Activated CD4-positive, alpha-beta T cell treated with anti-CD3 and anti-CD28 coated beads for 36 hours (primary cell): Measurements from ENCODE around the gene CEACAM19. TPM values are rescaled to one million over a fixed set of nuclear protein-coding genes. Genes with fewer than 3 reads are reported as not detected.
A peak's percentile ranks its signal among the peaks of the same experiment; 100 is the strongest.

Experiments
- ATAC-seq: fragments of 200-7000 bp; cut with Tn5 transposase; one replicate; pipeline ENCODE4 v1.10.0; 2021; ENCODE audit warnings: mild to moderate bottlenecking, moderate library complexity
- CTCF ChIA-PET: fragments of 350-600 bp; sonication (Branson Sonifier 250); formaldehyde crosslinking; loops from one replicate; lab custom pipeline; 2021; ENCODE audit warnings: antibody characterized with exemption; lab: Charles Lee
- POLR2A ChIA-PET: fragments of 350-600 bp; sonication (Branson Sonifier 250); formaldehyde crosslinking; loops from one replicate; lab custom pipeline; 2021; ENCODE audit warnings: antibody characterized with exemption, inconsistent platforms; lab: Charles Lee
- DNase-seq: peaks from one replicate; pipeline ENCODE4 v3.0.0-alpha.2; 2020
- H3K27ac Mint-ChIP-seq: one replicate; pipeline ENCODE4 v1.8.0; 2021; ENCODE audit warnings: mixed read lengths
- H3K27me3 Mint-ChIP-seq: one replicate; pipeline ENCODE4 v1.8.0; 2021; ENCODE audit warnings: mixed read lengths
- H3K36me3 Mint-ChIP-seq: one replicate; pipeline ENCODE4 v1.8.0; 2021; ENCODE audit warnings: low read depth, mixed read lengths
- H3K4me1 Mint-ChIP-seq: one replicate; pipeline ENCODE4 v1.8.0; 2021; ENCODE audit warnings: mixed read lengths
- H3K4me3 Mint-ChIP-seq: one replicate; pipeline ENCODE4 v1.8.0; 2021; ENCODE audit warnings: mild to moderate bottlenecking, moderate library complexity, mixed read lengths
- H3K9me3 Mint-ChIP-seq: one replicate; pipeline ENCODE4 v1.8.0; 2021; ENCODE audit warnings: low read depth, mixed read lengths
- intact Hi-C, 2 experiments: fragments of 100-400 bp; cut with DNase I in 1 of 2; cut with micrococcal nuclease in 1 of 2; formaldehyde crosslinking; loops; one replicate each; pipeline versions ENCODE4 v1.14.2 to v1.15.1; 2022 to 2024; cut with DNase I, micrococcal nuclease
- microRNA-seq: library from miRNA; unstranded; fragments of <30 nt; microRNA quantifications from one replicate; pipeline ENCODE4 v1.2.0, GENCODE V29; 2021; ENCODE audit warnings: borderline replicate concordance
- total RNA-seq, 2 experiments: library from RNA; stranded (reverse); gene quantifications; one replicate each; pipeline ENCODE4 v1.2.3, GENCODE V29; 2021

CEACAM19 gene
- total RNA-seq, 2 experiments from 2014 or later, result 0.56 to 0.73 TPM

GRCh38 chr19:44725251-44725650 is 54.0 kb downstream of the CEACAM19 start:
- ChIA-PET CTCF (interaction anchor here (1.4 to 10.4 kb wide), 11 partner anchors 8 to 119 kb away, joined by 4 to 288 read pairs (median 16); partner anchors contain the start of gene BCL3), POLR2A (interaction anchor here (2.2 kb wide), 1 partner anchor 45 kb away, joined by 20 read pairs; no protein-coding TSS in a partner anchor)
- Mint-ChIP-seq H3K27ac (no peak overlapping the region), H3K9me3 (no peaks in the 10 kb centered on the region), H3K36me3 (no peaks in the 10 kb centered on the region), H3K4me3 (no peak overlapping the region), H3K27me3 (peaks cover 4% of the 10 kb centered on the region), H3K4me1 (peaks cover 33% of the 10 kb centered on the region)
- ATAC-seq (no peak), DNase-seq (no peak)
- intact Hi-C loops, result no loop called here

GRCh38 chr19:44725684-44726083 is 54.4 kb downstream of the CEACAM19 start:
- Mint-ChIP-seq H3K27ac (no peak overlapping the region), H3K27me3 (peaks cover 4% of the 10 kb centered on the region), H3K9me3 (no peaks in the 10 kb centered on the region), H3K36me3 (no peaks in the 10 kb centered on the region), H3K4me3 (no peak overlapping the region), H3K4me1 (peaks cover 33% of the 10 kb centered on the region)
- CTCF ChIA-PET, result interaction anchor here (1.4 to 10.4 kb wide), 3 partner anchors 43 to 119 kb away, joined by 6 to 288 read pairs (median 18); no protein-coding TSS in a partner anchor
- no peak for ATAC-seq
- POLR2A ChIA-PET, result interaction anchor here (2.2 kb wide), 1 partner anchor 45 kb away, joined by 20 read pairs; no protein-coding TSS in a partner anchor
- DNase-seq, result no peak
- intact Hi-C loops, result no loop called here

GRCh38 chr19:44726465-44726864 is 55.2 kb downstream of the CEACAM19 start:
- Mint-ChIP-seq H3K4me1 (peaks cover 33% of the 10 kb centered on the region), H3K36me3 (no peaks in the 10 kb centered on the region), H3K4me3 (no peak overlapping the region), H3K9me3 (no peaks in the 10 kb centered on the region), H3K27me3 (peaks cover 4% of the 10 kb centered on the region), H3K27ac (no peak overlapping the region)
- DNase-seq, result no peak
- intact Hi-C loops, result no loop called here
- POLR2A ChIA-PET, result no interaction called here
- no peak for ATAC-seq
- CTCF ChIA-PET, result interaction anchor here (10.4 kb wide), 1 partner anchor 43 kb away, joined by 288 read pairs; no protein-coding TSS in a partner anchor

- intact Hi-C loops, result no loop called here
- ChIA-PET POLR2A (no interaction called here), CTCF (interaction anchor here (1.1 to 10.4 kb wide), 6 partner anchors 12 to 118 kb away, joined by 3 to 288 read pairs (median 4); partner anchors contain the start of gene NECTIN2)
- Mint-ChIP-seq H3K4me1 (peaks cover 20% of the 10 kb centered on the region), H3K36me3 (no peaks in the 10 kb centered on the region), H3K9me3 (no peaks in the 10 kb centered on the region), H3K4me3 (no peak overlapping the region), H3K27ac (peak overlapping the region; percentile 66), H3K27me3 (peaks cover 2% of the 10 kb centered on the region)
- no peak for DNase-seq
- ATAC-seq, result peak; percentile 24
Measured at GRCh38 chr19:44728178-44728577, 56.9 kb downstream of the CEACAM19 start.

GRCh38 chr19:44729516-44730033 is 58.3 kb downstream of the CEACAM19 start:
- POLR2A ChIA-PET, result no interaction called here
- H3K9me3 Mint-ChIP-seq, result no peaks in the 10 kb centered on the region
- H3K27ac Mint-ChIP-seq, result no peak overlapping the region
- DNase-seq (no peak), ATAC-seq (no peak)
- H3K4me3 Mint-ChIP-seq, result no peak overlapping the region
- CTCF ChIA-PET, result interaction anchor here (0.7 to 10.4 kb wide), 6 partner anchors 9 to 1064 kb away, joined by 3 to 288 read pairs (median 4); no protein-coding TSS in a partner anchor
- peaks cover 7% of the 10 kb centered on the region for H3K4me1 Mint-ChIP-seq
- H3K27me3 Mint-ChIP-seq, result no peaks in the 10 kb centered on the region
- no peaks in the 10 kb centered on the region for H3K36me3 Mint-ChIP-seq
- intact Hi-C loops, result no loop called here

GRCh38 chr19:44731081-44731480 is 59.8 kb downstream of the CEACAM19 start:
- ATAC-seq, result no peak
- peaks cover 7% of the 10 kb centered on the region for H3K4me1 Mint-ChIP-seq
- POLR2A ChIA-PET, result no interaction called here
- H3K36me3 Mint-ChIP-seq, result no peaks in the 10 kb centered on the region
- CTCF ChIA-PET, result interaction anchor here (0.5 to 4.4 kb wide), 4 partner anchors 8 to 673 kb away, joined by 3 to 19 read pairs (median 3); no protein-coding TSS in a partner anchor
- H3K27ac Mint-ChIP-seq, result no peak overlapping the region
- no peak for DNase-seq
- H3K4me3 Mint-ChIP-seq, result no peak overlapping the region
- no peaks in the 10 kb centered on the region for H3K9me3 Mint-ChIP-seq
- intact Hi-C loops, result no loop called here
- H3K27me3 Mint-ChIP-seq, result no peaks in the 10 kb centered on the region

- Mint-ChIP-seq H3K27ac (no peak overlapping the region), H3K4me1 (peaks cover 7% of the 10 kb centered on the region), H3K36me3 (no peaks in the 10 kb centered on the region), H3K27me3 (no peaks in the 10 kb centered on the region), H3K9me3 (no peaks in the 10 kb centered on the region), H3K4me3 (no peak overlapping the region)
- CTCF ChIA-PET, result interaction anchor here (0.5 to 4.4 kb wide), 4 partner anchors 8 to 673 kb away, joined by 3 to 19 read pairs (median 3); no protein-coding TSS in a partner anchor
- DNase-seq (no peak), ATAC-seq (no peak)
- intact Hi-C loops, result no loop called here
- POLR2A ChIA-PET, result no interaction called here
Measured at GRCh38 chr19:44731622-44732021, 60.3 kb downstream of the CEACAM19 start.

- DNase-seq (no peak), ATAC-seq (no peak)
- Mint-ChIP-seq H3K4me3 (no peak overlapping the region), H3K36me3 (no peaks in the 10 kb centered on the region), H3K4me1 (peaks cover 7% of the 10 kb centered on the region), H3K27ac (no peak overlapping the region), H3K9me3 (no peaks in the 10 kb centered on the region), H3K27me3 (no peaks in the 10 kb centered on the region)
- POLR2A ChIA-PET, result no interaction called here
- intact Hi-C loops, result no loop called here
- CTCF ChIA-PET, result interaction anchor here (1.9 to 4.4 kb wide), 2 partner anchors 8 to 39 kb away, joined by 10 to 19 read pairs; no protein-coding TSS in a partner anchor
Measured at GRCh38 chr19:44732235-44733014, 61.1 kb downstream of the CEACAM19 start.

Small RNA genes lying within 50 kb of the gene (microRNA-seq; reads per million reads assigned to microRNA genes)
- gene MIR4531, result not detected

Other genes starting within 250 kb of the CEACAM19 start
- gene ZNF229, start 223.0 kb upstream of the CEACAM19 start, total RNA-seq, result 1 to 10 TPM; 1.0 to 1.2 TPM
- 1 to 10 TPM; 5.5 to 7.7 TPM for gene ZNF180, start 171.0 kb upstream of the CEACAM19 start, total RNA-seq
- gene CEACAM20, start 141.8 kb upstream of the CEACAM19 start, total RNA-seq, result not detected
- gene IGSF23, start 57.9 kb upstream of the CEACAM19 start, total RNA-seq, result not detected
- 10 to 100 TPM; 10.9 to 11.3 TPM for gene PVR, start 27.6 kb upstream of the CEACAM19 start, total RNA-seq
- not detected for gene CEACAM16, start 27.7 kb downstream of the CEACAM19 start, total RNA-seq
- gene BCL3, start 77.2 kb downstream of the CEACAM19 start, total RNA-seq, result 10 to 100 TPM; 56.2 to 81.5 TPM
- gene CBLC, start 106.4 kb downstream of the CEACAM19 start, total RNA-seq, result not detected
- gene BCAM, start 137.6 kb downstream of the CEACAM19 start, total RNA-seq, result not detected
- under 1 TPM; 0.80 to 0.93 TPM for gene NECTIN2, start 174.8 kb downstream of the CEACAM19 start, total RNA-seq
- gene TOMM40, start 219.8 kb downstream of the CEACAM19 start, total RNA-seq, result 100 to 1,000 TPM; 120 to 132 TPM
- gene APOE, start 234.3 kb downstream of the CEACAM19 start, total RNA-seq, result under 1 TPM; 0.55 to 0.70 TPM
- 1 to 10 TPM; 2.8 to 2.9 TPM for gene APOC1, start 243.1 kb downstream of the CEACAM19 start, total RNA-seq